Neural progenitor cell (in vitro differentiated cells): Measurements from ENCODE around the gene ZNF280C. TPM values are rescaled to one million over a fixed set of nuclear protein-coding genes. Genes with fewer than 3 reads are reported as not detected.

Experiments used
- DNase-seq: peaks from one replicate; pipeline ENCODE4 v3.0.0-alpha.2; 2016; ENCODE audit warnings: low spot score
- H2AFZ ChIP-seq: fragments of 200-600 bp; sonication (generic); replicated peaks from 2 replicates; pipeline ENCODE4 v1.6.1; 2016; ENCODE audit warnings: antibody characterized with exemption
- H3F3A ChIP-seq: fragments of 200-600 bp; sonication (generic); 2 replicates; pipeline ENCODE4 v1.6.1; 2016; ENCODE audit warnings: antibody characterized with exemption, low read depth
- H3K27ac ChIP-seq: fragments of 200-600 bp; sonication (generic); 2 replicates; pipeline ENCODE4 v1.5.1; 2016; ENCODE audit warnings: mild to moderate bottlenecking
- H3K27me3 ChIP-seq: fragments of 200-600 bp; sonication (generic); 2 replicates; pipeline ENCODE4 v1.6.1; 2016; ENCODE audit warnings: mild to moderate bottlenecking, moderate library complexity
- H3K36me3 ChIP-seq: fragments of 200-600 bp; sonication (generic); 2 replicates; pipeline ENCODE4 v1.5.1; 2016
- H3K4me1 ChIP-seq: fragments of 200-600 bp; sonication (generic); 2 replicates; pipeline ENCODE4 v1.6.1; 2016; ENCODE audit warnings: mixed run types
- H3K4me2 ChIP-seq: fragments of 200-600 bp; sonication (generic); 2 replicates; pipeline ENCODE4 v1.6.1; 2016
- H3K4me3 ChIP-seq: fragments of 200-600 bp; sonication (generic); 2 replicates; pipeline ENCODE4 v1.5.1; 2016
- H3K79me2 ChIP-seq: fragments of 200-600 bp; sonication (generic); 2 replicates; pipeline ENCODE4 v1.6.1; 2016; ENCODE audit warnings: low read depth
- H3K9ac ChIP-seq: fragments of 200-600 bp; sonication (generic); 2 replicates; pipeline ENCODE4 v1.6.1; 2016
- H3K9me3 ChIP-seq: fragments of 200-600 bp; sonication (generic); 2 replicates; pipeline ENCODE4 v1.5.1; 2016; ENCODE audit warnings: low read depth
- H4K20me1 ChIP-seq: fragments of 200-600 bp; sonication (generic); 2 replicates; pipeline ENCODE4 v1.6.1; 2016; ENCODE audit warnings: low read depth
- H3K27ac Mint-ChIP-seq: 3 replicates; pipeline ENCODE4 v1.8.0; 2021; ENCODE audit warnings: mixed read lengths
- H3K27me3 Mint-ChIP-seq: 2 replicates; pipeline ENCODE4 v1.8.0; 2022; ENCODE audit warnings: low read depth, mild to moderate bottlenecking, inconsistent platforms, moderate library complexity, mixed read lengths; ENCODE audit not compliant: insufficient read depth
- H3K36me3 Mint-ChIP-seq: 3 replicates; pipeline ENCODE4 v1.8.0; 2021; ENCODE audit warnings: mixed read lengths
- H3K4me1 Mint-ChIP-seq: 3 replicates; pipeline ENCODE4 v1.8.0; 2021; ENCODE audit warnings: mixed read lengths
- H3K4me3 Mint-ChIP-seq: 3 replicates; pipeline ENCODE4 v1.8.0; 2021; ENCODE audit warnings: mild to moderate bottlenecking, moderate library complexity, mixed read lengths
- H3K9me3 Mint-ChIP-seq: 3 replicates; pipeline ENCODE4 v1.8.0; 2020; ENCODE audit warnings: mixed read lengths
- CTCF ChIP-seq: fragments of 200-600 bp; sonication (generic); IDR thresholded peaks from 2 replicates; pipeline ENCODE4 v1.5.1; 2017; ENCODE audit warnings: antibody characterized with exemption, mild to moderate bottlenecking
- EZH2 ChIP-seq: fragments of 200-600 bp; sonication (generic); IDR thresholded peaks from 2 replicates; pipeline ENCODE4 v1.6.1; 2017; ENCODE audit warnings: antibody characterized with exemption, mild to moderate bottlenecking, moderate library complexity
- EZH2phosphoT487 ChIP-seq: fragments of 200-600 bp; sonication (generic); IDR thresholded peaks from 2 replicates; pipeline ENCODE4 v1.6.1; 2017; ENCODE audit warnings: antibody characterized with exemption
- total RNA-seq: library from RNA; depleted of rRNA; stranded (reverse); fragments of >200 nt; gene quantifications from 2 replicates; pipeline ENCODE4 v1.2.3, GENCODE V29; 2015; ENCODE audit warnings: low replicate concordance

Gene ZNF280C
- total RNA-seq, 1 donor from 2014 or later = 41.8 TPM

GRCh38 chrX:130196466-130196865, 72.2 kb downstream of the ZNF280C start:
- H3K9me3 Mint-ChIP-seq = no peaks in the 10 kb centered on the region

GRCh38 chrX:130190801-130191200, 77.9 kb downstream of the ZNF280C start:
- TF ChIP-seq CTCF (no peak), EZH2phosphoT487 (no peak), EZH2 (no peak)
- H3K27me3 Mint-ChIP-seq = peaks cover 7% of the 10 kb centered on the region
- Histone ChIP-seq H3K27me3 (no peaks in the 10 kb centered on the region), H3K9me3 (no peaks in the 10 kb centered on the region), H3K27ac (no peak overlapping the region), H3K36me3 (no peaks in the 10 kb centered on the region), H3K79me2 (no peaks in the 10 kb centered on the region), H3K4me1 (no peaks in the 10 kb centered on the region), H4K20me1 (no peaks in the 10 kb centered on the region), H3K4me3 (no peak overlapping the region), H3K4me2 (no peak overlapping the region), H2AFZ (no peak overlapping the region), H3K9ac (no peak overlapping the region), H3F3A (no peaks in the 10 kb centered on the region)
- no peak for DNase-seq
- no peak overlapping the region for H3K27ac Mint-ChIP-seq
- no peaks in the 10 kb centered on the region for H3K9me3 Mint-ChIP-seq
- no peaks in the 10 kb centered on the region for H3K36me3 Mint-ChIP-seq
- H3K4me1 Mint-ChIP-seq = peaks cover 11% of the 10 kb centered on the region
- H3K4me3 Mint-ChIP-seq = no peak overlapping the region

More at GRCh38 chrX:130196466-130196865, 72.2 kb downstream of the ZNF280C start:
- Histone ChIP-seq H3K79me2 (no peaks in the 10 kb centered on the region), H3K27ac (no peak overlapping the region), H3K36me3 (no peaks in the 10 kb centered on the region), H3K9me3 (peaks cover 2% of the 10 kb centered on the region), H4K20me1 (no peaks in the 10 kb centered on the region), H3K4me3 (no peak overlapping the region), H3K4me2 (no peak overlapping the region), H2AFZ (no peak overlapping the region), H3K9ac (no peak overlapping the region), H3K4me1 (no peaks in the 10 kb centered on the region), H3F3A (no peaks in the 10 kb centered on the region), H3K27me3 (no peaks in the 10 kb centered on the region)
- no peak overlapping the region for H3K27ac Mint-ChIP-seq
- no peak overlapping the region for H3K4me3 Mint-ChIP-seq
- H3K4me1 Mint-ChIP-seq = peaks cover 3% of the 10 kb centered on the region
- TF ChIP-seq CTCF (no peak), EZH2 (no peak), EZH2phosphoT487 (no peak)
- H3K27me3 Mint-ChIP-seq = peaks cover 2% of the 10 kb centered on the region
- peaks cover 5% of the 10 kb centered on the region for H3K36me3 Mint-ChIP-seq
- no peak for DNase-seq

DNA sequence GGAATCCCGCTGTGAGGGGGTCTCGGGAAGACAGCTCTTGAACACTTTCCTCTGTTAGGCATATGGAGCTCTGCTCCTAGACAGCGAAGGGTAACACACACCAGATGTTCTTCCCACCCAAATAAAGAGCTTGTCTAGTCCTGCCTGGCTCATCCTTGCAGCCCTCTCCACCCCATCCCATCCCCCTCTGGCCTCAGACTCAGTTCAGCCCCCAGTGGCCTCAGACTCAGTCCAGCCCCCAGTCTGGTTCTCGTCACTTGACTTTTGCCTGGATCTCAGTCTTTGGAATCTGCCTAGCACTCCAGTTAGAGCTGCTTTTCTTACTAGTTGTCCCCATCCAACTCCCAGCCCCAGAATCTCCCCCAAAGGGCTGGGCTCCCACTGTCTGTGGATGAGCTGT, 82.0 kb downstream of the ZNF280C start:
- H3K9me3 Mint-ChIP-seq = no peaks in the 10 kb centered on the region
- peaks cover 5% of the 10 kb centered on the region for H3K27me3 Mint-ChIP-seq
- peaks cover 3% of the 10 kb centered on the region for H3K36me3 Mint-ChIP-seq
- Histone ChIP-seq H3K4me2 (no peak overlapping the region), H3K4me1 (no peaks in the 10 kb centered on the region), H3F3A (no peaks in the 10 kb centered on the region), H3K27me3 (no peaks in the 10 kb centered on the region), H3K27ac (no peak overlapping the region), H2AFZ (no peak overlapping the region), H3K9me3 (no peaks in the 10 kb centered on the region), H4K20me1 (no peaks in the 10 kb centered on the region), H3K36me3 (no peaks in the 10 kb centered on the region), H3K4me3 (no peak overlapping the region), H3K9ac (no peak overlapping the region), H3K79me2 (no peaks in the 10 kb centered on the region)
- peak overlapping the region; percentile 33 for H3K4me3 Mint-ChIP-seq
- peak overlapping the region; percentile 23 for H3K27ac Mint-ChIP-seq
- TF ChIP-seq CTCF (no peak), EZH2phosphoT487 (no peak)
- no peak for DNase-seq
- peaks cover 9% of the 10 kb centered on the region for H3K4me1 Mint-ChIP-seq
